DMS153 (cell line): ENCODE data around the gene CARD14.
"Not testable (repeated sequence)": the region's sequence is repeated elsewhere in the genome, so short reads cannot be mapped to it uniquely, and the experiment has no call there.

Experiments
- DNase-seq: peaks from one replicate; lab custom pipeline; 2025; lab: John Stamatoyannopoulos, UW

The CARD14 gene

GRCh38 chr17:80223838-80224497 is 54.1 kb downstream of the CARD14 start:
- DNase-seq = no peak

GRCh38 chr17:80224683-80225082 is 54.9 kb downstream of the CARD14 start:
- DNase-seq = no peak

GRCh38 chr17:80225230-80225629 is 55.4 kb downstream of the CARD14 start:
- no peak for DNase-seq

- DNase-seq = no peak
Observed at GRCh38 chr17:80227156-80227555, 57.3 kb downstream of the CARD14 start.

GRCh38 chr17:80227666-80228065 is 57.8 kb downstream of the CARD14 start:
- DNase-seq = no peak

- no peak for DNase-seq
Observed at GRCh38 chr17:80228477-80228876, 58.6 kb downstream of the CARD14 start.

GRCh38 chr17:80229011-80229410 is 59.2 kb downstream of the CARD14 start:
- no peak for DNase-seq

- DNase-seq = no peak
Observed at GRCh38 chr17:80232438-80232837, 62.6 kb downstream of the CARD14 start.

- no peak for DNase-seq
Observed at GRCh38 chr17:80233202-80233601, 63.4 kb downstream of the CARD14 start.

- DNase-seq = no peak
Observed at GRCh38 chr17:80236911-80237310, 67.1 kb downstream of the CARD14 start.

- DNase-seq = no peak
Observed at GRCh38 chr17:80237386-80237785, 67.6 kb downstream of the CARD14 start.

GRCh38 chr17:80242505-80242904 is 72.7 kb downstream of the CARD14 start:
- DNase-seq = no peak

GRCh38 chr17:80243526-80244433 is 74.0 kb downstream of the CARD14 start:
- DNase-seq = no peak

GRCh38 chr17:80244448-80244847 is 74.6 kb downstream of the CARD14 start:
- DNase-seq = not testable (repeated sequence)

GRCh38 chr17:80244871-80245509 is 75.2 kb downstream of the CARD14 start:
- DNase-seq = no peak

- DNase-seq = no peak
Observed at GRCh38 chr17:80245566-80246265, 75.9 kb downstream of the CARD14 start.

- no peak for DNase-seq
Observed at GRCh38 chr17:80246266-80246681, 76.4 kb downstream of the CARD14 start.

GRCh38 chr17:80246726-80247125 is 76.9 kb downstream of the CARD14 start:
- DNase-seq = no peak

GRCh38 chr17:80247561-80247960 is 77.7 kb downstream of the CARD14 start:
- no peak for DNase-seq

GRCh38 chr17:80248001-80248893 is 78.4 kb downstream of the CARD14 start:
- DNase-seq = no peak
